ENCODE results near the gene HMX1.

- TF ChIP-seq POLR2AphosphoS5 (IDR thresholded peaks at IDR 0.05) (no peak), EP300 (IDR thresholded peaks at IDR 0.05) (no peak)
- TF ChIP-seq, protein P1, sequence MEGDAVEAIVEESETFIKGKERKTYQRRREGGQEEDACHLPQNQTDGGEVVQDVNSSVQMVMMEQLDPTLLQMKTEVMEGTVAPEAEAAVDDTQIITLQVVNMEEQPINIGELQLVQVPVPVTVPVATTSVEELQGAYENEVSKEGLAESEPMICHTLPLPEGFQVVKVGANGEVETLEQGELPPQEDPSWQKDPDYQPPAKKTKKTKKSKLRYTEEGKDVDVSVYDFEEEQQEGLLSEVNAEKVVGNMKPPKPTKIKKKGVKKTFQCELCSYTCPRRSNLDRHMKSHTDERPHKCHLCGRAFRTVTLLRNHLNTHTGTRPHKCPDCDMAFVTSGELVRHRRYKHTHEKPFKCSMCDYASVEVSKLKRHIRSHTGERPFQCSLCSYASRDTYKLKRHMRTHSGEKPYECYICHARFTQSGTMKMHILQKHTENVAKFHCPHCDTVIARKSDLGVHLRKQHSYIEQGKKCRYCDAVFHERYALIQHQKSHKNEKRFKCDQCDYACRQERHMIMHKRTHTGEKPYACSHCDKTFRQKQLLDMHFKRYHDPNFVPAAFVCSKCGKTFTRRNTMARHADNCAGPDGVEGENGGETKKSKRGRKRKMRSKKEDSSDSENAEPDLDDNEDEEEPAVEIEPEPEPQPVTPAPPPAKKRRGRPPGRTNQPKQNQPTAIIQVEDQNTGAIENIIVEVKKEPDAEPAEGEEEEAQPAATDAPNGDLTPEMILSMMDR (IDR thresholded peaks at IDR 0.05), result no peak
These were observed 43.9 kb upstream of the HMX1 start for GRCh38 chr4:8915201-8916200.

All from gastroesophageal sphincter (tissue), 3 donors.